PC-3 (cell line): ENCODE results near the gene PKNOX2.

Source experiments
- EZH2 ChIP-seq: fragments of 300-600 bp; sonication (generic); IDR thresholded peaks from one replicate; pipeline ENCODE4 v1.6.1; 2017; ENCODE audit warnings: antibody characterized with exemption, mild to moderate bottlenecking, low read length; ENCODE audit not compliant: unreplicated experiment
- TF ChIP-seq, protein P1 (sequence below): fragments of 300-600 bp; sonication (generic); conservative IDR thresholded peaks from 2 replicates; pipeline ENCODE4 v1.5.1; 2017; ENCODE audit warnings: antibody characterized with exemption, low read depth, mild to moderate bottlenecking, low read length

DNA sequence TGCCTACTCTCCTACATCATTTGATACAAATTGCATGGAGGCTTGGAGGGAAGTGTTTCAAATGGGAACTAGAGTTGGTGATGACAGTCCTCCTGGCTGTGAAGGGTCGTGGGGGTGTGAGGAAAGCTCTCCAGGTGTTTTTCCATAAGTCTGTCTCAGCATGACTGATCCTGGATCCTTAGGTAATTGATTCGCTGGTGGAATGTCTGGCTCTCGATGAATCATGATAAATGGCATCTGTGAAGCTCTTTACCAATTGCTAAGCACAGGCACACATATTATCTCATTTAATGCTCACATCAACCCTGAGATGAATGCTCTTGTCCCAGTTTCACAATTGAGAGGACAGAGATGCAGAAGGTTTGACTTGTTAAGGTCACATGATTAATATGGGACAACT lies 107.5 kb downstream of the PKNOX2 start:
- TF ChIP-seq, protein P1, sequence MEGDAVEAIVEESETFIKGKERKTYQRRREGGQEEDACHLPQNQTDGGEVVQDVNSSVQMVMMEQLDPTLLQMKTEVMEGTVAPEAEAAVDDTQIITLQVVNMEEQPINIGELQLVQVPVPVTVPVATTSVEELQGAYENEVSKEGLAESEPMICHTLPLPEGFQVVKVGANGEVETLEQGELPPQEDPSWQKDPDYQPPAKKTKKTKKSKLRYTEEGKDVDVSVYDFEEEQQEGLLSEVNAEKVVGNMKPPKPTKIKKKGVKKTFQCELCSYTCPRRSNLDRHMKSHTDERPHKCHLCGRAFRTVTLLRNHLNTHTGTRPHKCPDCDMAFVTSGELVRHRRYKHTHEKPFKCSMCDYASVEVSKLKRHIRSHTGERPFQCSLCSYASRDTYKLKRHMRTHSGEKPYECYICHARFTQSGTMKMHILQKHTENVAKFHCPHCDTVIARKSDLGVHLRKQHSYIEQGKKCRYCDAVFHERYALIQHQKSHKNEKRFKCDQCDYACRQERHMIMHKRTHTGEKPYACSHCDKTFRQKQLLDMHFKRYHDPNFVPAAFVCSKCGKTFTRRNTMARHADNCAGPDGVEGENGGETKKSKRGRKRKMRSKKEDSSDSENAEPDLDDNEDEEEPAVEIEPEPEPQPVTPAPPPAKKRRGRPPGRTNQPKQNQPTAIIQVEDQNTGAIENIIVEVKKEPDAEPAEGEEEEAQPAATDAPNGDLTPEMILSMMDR: no peak
- no peak for TF ChIP-seq EZH2
